Hepatocyte (in vitro differentiated cells): ENCODE results near the gene ASIC1. TPM values are rescaled to one million over a fixed set of nuclear protein-coding genes. Genes with fewer than 3 reads are reported as not detected.

Experiments
- DNase-seq: peaks from one replicate; pipeline ENCODE4 v3.0.0-alpha.2; 2016; ENCODE audit warnings: low spot score
- H2AFZ ChIP-seq: fragments of 200-600 bp; sonication (generic); 2 replicates; pipeline ENCODE4 v1.6.0; 2016; ENCODE audit warnings: antibody characterized with exemption, mild to moderate bottlenecking
- H3K27ac ChIP-seq: fragments of 200-600 bp; sonication (generic); 2 replicates; pipeline ENCODE4 v1.5.1; 2016; ENCODE audit warnings: mild to moderate bottlenecking
- H3K27me3 ChIP-seq: fragments of 200-600 bp; sonication (generic); 2 replicates; pipeline ENCODE4 v1.6.1; 2016
- H3K36me3 ChIP-seq: fragments of 200-600 bp; sonication (generic); replicated peaks from 2 replicates; pipeline ENCODE4 v1.5.1; 2016; ENCODE audit warnings: low read depth; ENCODE audit not compliant: insufficient read depth
- H3K4me1 ChIP-seq: fragments of 200-600 bp; sonication (generic); 2 replicates; pipeline ENCODE4 v1.5.1; 2016; ENCODE audit warnings: mild to moderate bottlenecking, moderate library complexity; ENCODE audit not compliant: insufficient read depth
- H3K4me2 ChIP-seq: fragments of 200-600 bp; sonication (generic); 2 replicates; pipeline ENCODE4 v1.6.0; 2016
- H3K4me3 ChIP-seq: fragments of 200-600 bp; sonication (generic); 2 replicates; pipeline ENCODE4 v1.5.1; 2016; ENCODE audit warnings: mild to moderate bottlenecking
- H3K79me2 ChIP-seq: fragments of 200-600 bp; sonication (generic); 2 replicates; pipeline ENCODE4 v1.6.0; 2017; ENCODE audit warnings: mild to moderate bottlenecking
- H3K9me2 ChIP-seq: fragments of 200-600 bp; sonication (generic); replicated peaks from 2 replicates; pipeline ENCODE4 v1.6.0; 2017; ENCODE audit warnings: mild to moderate bottlenecking; ENCODE audit not compliant: insufficient read depth
- H3K9me3 ChIP-seq: fragments of 200-600 bp; sonication (generic); 2 replicates; pipeline ENCODE4 v1.5.1; 2016; ENCODE audit warnings: low read depth, mild to moderate bottlenecking
- H4K20me1 ChIP-seq: fragments of 200-600 bp; sonication (generic); 2 replicates; pipeline ENCODE4 v1.6.0; 2016; ENCODE audit warnings: mild to moderate bottlenecking; ENCODE audit not compliant: insufficient read depth, poor library complexity, severe bottlenecking
- EZH2 ChIP-seq: fragments of 200-600 bp; sonication (generic); IDR thresholded peaks from 2 replicates; pipeline ENCODE4 v1.6.1; 2016; ENCODE audit warnings: antibody characterized with exemption, mild to moderate bottlenecking, borderline replicate concordance
- EZH2phosphoT487 ChIP-seq: fragments of 200-600 bp; sonication (generic); IDR thresholded peaks from one replicate; pipeline ENCODE4 v1.6.1; 2018; ENCODE audit warnings: antibody characterized with exemption, mild to moderate bottlenecking, low read depth, moderate library complexity; ENCODE audit not compliant: unreplicated experiment, severe bottlenecking
- WGBS: methylation state at CpG from one replicate; pipeline ENCODE4 v1.1.6; 2016; ENCODE audit warnings: low lambda C conversion rate; ENCODE audit errors: missing lambda C conversion rate; 5-methylcytosine and 5-hydroxymethylcytosine counted together
- polyA plus RNA-seq: library from polyadenylated mRNA; unstranded; fragments of >200 nt; fragmentation: Nextera tagmentation; extraction: Ambion mirVana; gene quantifications from 2 replicates; pipeline ENCODE4 v1.2.1, GENCODE V29; 2016
- total RNA-seq: library from RNA; depleted of rRNA; stranded (reverse); fragments of >200 nt; gene quantifications from 2 replicates; pipeline ENCODE4 v1.2.3, GENCODE V29; 2014
- TF ChIP-seq, protein P1 (sequence below): fragments of 200-600 bp; sonication (generic); IDR thresholded peaks from 2 replicates; pipeline ENCODE4 v1.5.1; 2016; ENCODE audit warnings: antibody characterized with exemption, mild to moderate bottlenecking; ENCODE audit not compliant: poor library complexity

ASIC1 gene
- total and polyA plus RNA-seq, 2 experiments from 2014 or later = 2.4 to 4.6 TPM

DNA sequence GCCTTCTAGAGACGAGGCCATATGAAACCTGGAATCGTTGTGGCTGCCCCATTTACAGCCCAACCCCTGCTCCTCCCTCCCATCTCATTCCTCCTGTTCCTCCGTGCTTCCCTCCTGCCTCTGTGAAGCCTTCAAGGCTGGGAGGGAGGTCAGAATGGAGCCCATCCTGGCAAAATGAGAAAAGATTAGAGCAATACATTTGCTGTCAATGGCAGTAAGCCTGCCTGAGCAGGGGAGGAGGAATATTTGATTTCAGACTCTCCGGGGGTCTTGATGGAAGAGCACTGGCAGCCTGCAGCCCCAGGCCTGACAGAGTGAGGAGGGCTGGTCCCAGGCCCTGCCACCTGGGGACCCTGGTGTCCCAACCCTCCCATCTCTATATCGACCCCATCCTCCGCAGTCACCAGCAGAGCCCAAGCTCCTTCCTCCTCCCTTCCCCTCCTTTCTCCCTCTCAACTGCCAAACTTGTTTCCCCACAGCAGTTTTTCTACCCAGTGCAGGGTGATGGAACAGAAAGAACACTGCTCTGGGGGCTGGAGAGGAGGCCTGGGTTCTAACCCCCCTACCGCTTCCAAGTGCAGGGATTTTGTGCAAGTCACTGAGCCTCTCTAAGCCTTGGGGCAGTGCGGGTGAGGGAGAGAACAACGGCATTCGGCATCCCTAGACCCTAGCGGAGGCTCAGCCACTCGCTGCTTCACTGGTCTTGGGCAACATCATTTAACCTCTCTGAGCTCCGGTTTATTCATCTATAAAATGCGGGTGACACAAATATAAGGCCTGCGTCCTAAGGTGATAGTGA, 16.1 kb upstream of the ASIC1 start:
- Histone ChIP-seq H2AFZ (no peak overlapping the region), H3K4me2 (no peak overlapping the region), H3K9me3 (no peaks in the 10 kb centered on the region), H3K9me2 (no peaks in the 10 kb centered on the region), H3K27ac (no peak overlapping the region), H4K20me1 (no peaks in the 10 kb centered on the region), H3K4me1 (peaks cover 8% of the 10 kb centered on the region), H3K27me3 (no peaks in the 10 kb centered on the region), H3K4me3 (no peak overlapping the region), H3K79me2 (no peaks in the 10 kb centered on the region), H3K36me3 (no peaks in the 10 kb centered on the region)
- WGBS = 74% methylated on average over 15 of the region's 15 CpGs
- no peak for DNase-seq
- TF ChIP-seq EZH2phosphoT487 = no peak
- TF ChIP-seq, protein P1, sequence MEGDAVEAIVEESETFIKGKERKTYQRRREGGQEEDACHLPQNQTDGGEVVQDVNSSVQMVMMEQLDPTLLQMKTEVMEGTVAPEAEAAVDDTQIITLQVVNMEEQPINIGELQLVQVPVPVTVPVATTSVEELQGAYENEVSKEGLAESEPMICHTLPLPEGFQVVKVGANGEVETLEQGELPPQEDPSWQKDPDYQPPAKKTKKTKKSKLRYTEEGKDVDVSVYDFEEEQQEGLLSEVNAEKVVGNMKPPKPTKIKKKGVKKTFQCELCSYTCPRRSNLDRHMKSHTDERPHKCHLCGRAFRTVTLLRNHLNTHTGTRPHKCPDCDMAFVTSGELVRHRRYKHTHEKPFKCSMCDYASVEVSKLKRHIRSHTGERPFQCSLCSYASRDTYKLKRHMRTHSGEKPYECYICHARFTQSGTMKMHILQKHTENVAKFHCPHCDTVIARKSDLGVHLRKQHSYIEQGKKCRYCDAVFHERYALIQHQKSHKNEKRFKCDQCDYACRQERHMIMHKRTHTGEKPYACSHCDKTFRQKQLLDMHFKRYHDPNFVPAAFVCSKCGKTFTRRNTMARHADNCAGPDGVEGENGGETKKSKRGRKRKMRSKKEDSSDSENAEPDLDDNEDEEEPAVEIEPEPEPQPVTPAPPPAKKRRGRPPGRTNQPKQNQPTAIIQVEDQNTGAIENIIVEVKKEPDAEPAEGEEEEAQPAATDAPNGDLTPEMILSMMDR = no peak
- TF ChIP-seq EZH2 = no peak

GRCh38 chr12:50041962-50042361, 15.4 kb upstream of the ASIC1 start:
- no peak overlapping the region for H3K27ac ChIP-seq
- no peaks in the 10 kb centered on the region for H3K79me2 ChIP-seq

DNA sequence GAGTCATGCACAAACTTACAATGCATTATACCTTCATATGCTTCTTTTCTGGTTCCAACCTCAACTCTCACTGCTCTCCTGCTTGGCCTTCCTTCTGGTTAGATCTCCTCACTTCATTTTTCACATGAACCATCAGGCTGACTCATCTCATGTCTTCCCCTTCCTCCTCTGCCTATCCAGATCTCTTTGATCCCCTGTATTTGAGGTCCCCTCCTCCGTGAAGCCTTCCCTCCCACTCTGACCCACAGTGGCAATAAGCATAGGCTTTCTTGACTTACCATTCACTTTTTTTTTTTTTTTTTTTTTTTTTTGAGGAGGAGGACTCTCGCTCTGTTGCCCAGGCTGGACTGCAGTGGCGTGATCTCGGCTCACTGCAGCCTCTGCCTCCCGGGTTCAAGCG, 14.7 kb upstream of the ASIC1 start:
- WGBS = 89% methylated on average over 6 of the region's 6 CpGs
- H3K36me3 ChIP-seq = no peaks in the 10 kb centered on the region
- no peaks in the 10 kb centered on the region for H3K27me3 ChIP-seq
- DNase-seq = no peak
- TF ChIP-seq, protein P1 = no peak
- TF ChIP-seq EZH2phosphoT487 = no peak
- TF ChIP-seq EZH2 = no peak
- no peaks in the 10 kb centered on the region for H3K9me3 ChIP-seq
- no peaks in the 10 kb centered on the region for H4K20me1 ChIP-seq
- H3K4me1 ChIP-seq = peaks cover 8% of the 10 kb centered on the region
- H3K4me3 ChIP-seq = no peak overlapping the region
- no peaks in the 10 kb centered on the region for H3K9me2 ChIP-seq
- H3K79me2 ChIP-seq = no peaks in the 10 kb centered on the region
- H2AFZ ChIP-seq = no peak overlapping the region
- no peak overlapping the region for H3K4me2 ChIP-seq
- H3K27ac ChIP-seq = no peak overlapping the region

More at GRCh38 chr12:50041962-50042361, 15.4 kb upstream of the ASIC1 start:
- Histone ChIP-seq H3K4me3 (no peak overlapping the region), H4K20me1 (no peaks in the 10 kb centered on the region), H3K4me2 (no peak overlapping the region), H3K9me2 (no peaks in the 10 kb centered on the region), H3K27me3 (no peaks in the 10 kb centered on the region), H2AFZ (no peak overlapping the region), H3K9me3 (no peaks in the 10 kb centered on the region), H3K36me3 (no peaks in the 10 kb centered on the region), H3K4me1 (peaks cover 8% of the 10 kb centered on the region)
- TF ChIP-seq EZH2 = no peak
- TF ChIP-seq, protein P1 = no peak
- TF ChIP-seq EZH2phosphoT487 = no peak
- no peak for DNase-seq
- WGBS = 76% methylated on average over 5 of the region's 5 CpGs
